ENCODE data around the gene CRYBG1.
A peak's percentile ranks its signal among the peaks of the same experiment; 100 is the strongest.

The CRYBG1 gene

GRCh38 chr6:106425382-106425781 lies 64.9 kb downstream of the CRYBG1 start:
- DNase-seq: no peak

GRCh38 chr6:106426250-106426970 lies 65.9 kb downstream of the CRYBG1 start:
- peak; percentile 82 for DNase-seq

- DNase-seq: no peak
Measured at GRCh38 chr6:106430466-106430865, 69.9 kb downstream of the CRYBG1 start.

GRCh38 chr6:106431405-106431804 lies 70.9 kb downstream of the CRYBG1 start:
- DNase-seq: no peak

- DNase-seq: no peak
Measured at GRCh38 chr6:106431972-106432371, 71.5 kb downstream of the CRYBG1 start.

GRCh38 chr6:106434530-106434929 lies 74.0 kb downstream of the CRYBG1 start:
- DNase-seq: no peak

GRCh38 chr6:106439459-106439858 lies 78.9 kb downstream of the CRYBG1 start:
- no peak for DNase-seq

GRCh38 chr6:106440546-106440945 lies 80.0 kb downstream of the CRYBG1 start:
- no peak for DNase-seq

- no peak for DNase-seq
Measured at GRCh38 chr6:106442395-106442794, 81.9 kb downstream of the CRYBG1 start.

- DNase-seq: peak; percentile 59
Measured at GRCh38 chr6:106444777-106445507, 84.4 kb downstream of the CRYBG1 start.

- no peak for DNase-seq
Measured at GRCh38 chr6:106445508-106445878, 85.0 kb downstream of the CRYBG1 start.

GRCh38 chr6:106446287-106446885 lies 85.9 kb downstream of the CRYBG1 start:
- DNase-seq: peak; percentile 29

GRCh38 chr6:106446983-106447382 lies 86.5 kb downstream of the CRYBG1 start:
- DNase-seq: no peak

GRCh38 chr6:106448000-106448426 lies 87.5 kb downstream of the CRYBG1 start:
- peak; percentile 93 for DNase-seq

GRCh38 chr6:106450653-106451052 lies 90.1 kb downstream of the CRYBG1 start:
- DNase-seq: no peak

- DNase-seq: no peak
Measured at GRCh38 chr6:106451439-106451838, 90.9 kb downstream of the CRYBG1 start.

- no peak for DNase-seq
Measured at GRCh38 chr6:106452628-106453027, 92.1 kb downstream of the CRYBG1 start.

- no peak for DNase-seq
Measured at GRCh38 chr6:106453756-106454367, 93.3 kb downstream of the CRYBG1 start.

- DNase-seq: no peak
Measured at GRCh38 chr6:106456756-106457155, 96.2 kb downstream of the CRYBG1 start.

GRCh38 chr6:106458021-106458986 lies 97.8 kb downstream of the CRYBG1 start:
- DNase-seq: no peak

- DNase-seq: peak; percentile 14
Measured at GRCh38 chr6:106460481-106460880, 100.0 kb downstream of the CRYBG1 start.

GRCh38 chr6:106461084-106461483 lies 100.6 kb downstream of the CRYBG1 start:
- DNase-seq: no peak
